Measurements from ENCODE around the gene AVP. TPM values are rescaled to one million over a fixed set of nuclear protein-coding genes. Genes with fewer than 3 reads are reported as not detected.
"Not testable (repeated sequence)": the region's sequence is repeated elsewhere in the genome, so short reads cannot be mapped to it uniquely, and the experiment has no call there.

Gene AVP
- polyA plus RNA-seq, 3 donors = 0.25 TPM; not detected in 2

- 41 to 56% (median 52%) methylated on average over 10 of the region's 10 CpGs for WGBS, 3 donors
- H3K27ac ChIP-seq (ENCODE audit: low read depth, low read length) = no peak overlapping the region
These were observed 9.4 kb upstream of the AVP start for GRCh38 chr20:3093861-3094361.

- 5 to 8% (median 8%) methylated on average over 52 to 81 of the region's 81 CpGs for WGBS, 3 donors
These were observed 8.3 kb upstream of the AVP start for GRCh38 chr20:3092611-3093379.

DNA sequence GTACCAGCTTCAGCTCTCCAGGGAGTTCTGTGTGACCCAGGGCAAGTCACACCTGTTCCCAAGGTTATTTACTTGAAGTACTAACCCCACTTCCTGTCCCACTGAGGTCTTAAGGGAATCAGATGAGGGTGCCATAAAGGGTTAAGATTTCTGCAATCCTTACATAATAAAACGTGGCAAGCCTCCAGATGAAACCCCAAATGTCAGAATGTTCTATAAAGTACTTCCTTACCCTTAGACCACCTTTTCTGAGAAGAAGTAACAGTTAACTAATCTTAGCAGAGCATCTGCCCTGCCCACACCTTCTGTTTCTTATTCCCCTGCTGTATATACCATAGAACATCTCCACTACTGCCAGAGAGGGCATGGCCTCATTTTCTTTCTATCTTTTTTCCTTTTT, 6.0 kb upstream of the AVP start:
- no peak overlapping the region for H3K27ac ChIP-seq (ENCODE audit: low read depth, low read length)
- WGBS, 3 donors = 0 to 4% (median 0%) methylated on average over 1 of the region's 1 CpG

More at GRCh38 chr20:3092611-3093379, 8.3 kb upstream of the AVP start:
- H3K27ac ChIP-seq (ENCODE audit: low read depth, low read length) = no peak overlapping the region

GRCh38 chr20:3088031-3088430, 3.5 kb upstream of the AVP start:
- WGBS, 3 donors = 78 to 87% (median 82%) methylated on average over 7 of the region's 7 CpGs
- no peak overlapping the region for H3K27ac ChIP-seq (ENCODE audit: low read depth, low read length)

GRCh38 chr20:3085571-3086072, 1.1 kb upstream of the AVP start:
- no peak overlapping the region for H3K27ac ChIP-seq (ENCODE audit: low read depth, low read length)
- 95 to 98% (median 97%) methylated on average over 8 of the region's 8 CpGs for WGBS, 3 donors

DNA sequence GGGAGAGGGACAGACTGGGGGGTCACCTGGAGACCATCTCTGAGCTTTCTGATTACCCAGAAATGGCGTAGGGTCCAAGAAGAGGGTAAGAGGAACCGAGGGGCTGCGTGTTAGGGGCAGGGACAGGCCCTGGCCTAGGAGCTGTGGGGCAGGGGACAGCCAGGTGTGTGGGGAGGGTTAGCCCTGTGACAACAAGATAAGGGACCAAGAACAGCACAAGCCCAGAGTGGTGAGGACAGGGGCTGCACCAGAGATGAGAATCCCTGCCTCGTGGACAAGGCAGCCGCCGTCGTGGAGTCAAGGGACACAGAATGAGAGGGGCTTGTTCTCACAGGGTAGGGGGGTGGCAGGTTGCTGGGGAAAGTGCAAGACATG, 449 bp upstream of the AVP start:
- 81 to 85% (median 83%) methylated on average over 7 of the region's 7 CpGs for WGBS, 3 donors
- H3K27ac ChIP-seq (ENCODE audit: low read depth, low read length) = no peak overlapping the region

- H3K27ac ChIP-seq (ENCODE audit: low read depth, low read length) = no peak overlapping the region
- WGBS, 3 donors = 10 to 19% (median 13%) methylated on average over 54 to 76 of the region's 76 CpGs
These were observed 1.3 kb downstream of the AVP start for GRCh38 chr20:3082955-3083952.

GRCh38 chr20:3082306-3082951, 2.1 kb downstream of the AVP start:
- H3K27ac ChIP-seq (ENCODE audit: low read depth, low read length) = no peak overlapping the region
- WGBS, 3 donors = 3 to 6% (median 5%) methylated on average over 46 to 70 of the region's 71 CpGs

- H3K27ac ChIP-seq (ENCODE audit: low read depth, low read length) = no peak overlapping the region
- WGBS, 3 donors = 77 to 95% (median 82%) methylated on average over 11 of the region's 11 CpGs
These were observed 2.9 kb downstream of the AVP start for GRCh38 chr20:3081641-3082040.

DNA sequence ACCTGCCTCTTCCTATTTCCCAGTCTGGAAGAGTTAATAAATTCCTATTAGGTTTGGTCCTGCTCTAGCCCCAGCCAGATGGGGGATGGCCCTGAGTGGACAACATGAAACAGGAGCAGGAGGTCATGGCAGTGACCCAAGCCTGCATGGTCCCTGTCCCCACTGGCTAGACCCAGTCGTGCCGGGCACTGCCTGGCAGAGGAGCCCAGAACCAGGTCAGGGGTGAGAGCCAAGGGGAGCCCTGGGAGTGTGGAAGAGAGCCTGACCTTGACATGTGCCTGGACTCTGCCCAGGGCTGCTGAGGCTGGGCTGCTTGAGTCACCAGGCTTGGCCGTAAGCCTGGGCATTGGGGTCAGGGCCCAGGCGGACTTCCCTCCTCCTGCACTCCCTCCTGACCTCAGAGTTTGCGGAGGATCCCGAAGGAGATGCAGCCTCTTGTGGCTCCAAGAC, 3.6 kb downstream of the AVP start:
- no peak overlapping the region for H3K27ac ChIP-seq (ENCODE audit: low read depth, low read length)
- WGBS, 3 donors = 30 to 47% (median 38%) methylated on average over 6 of the region's 6 CpGs

- 57 to 82% (median 66%) methylated on average over 4 of the region's 4 CpGs for WGBS, 3 donors
- H3K27ac ChIP-seq (ENCODE audit: low read depth, low read length) = no peak overlapping the region
These were observed 6.8 kb downstream of the AVP start for GRCh38 chr20:3077618-3078134.

- 74 to 84% (median 79%) methylated on average over 6 of the region's 6 CpGs for WGBS, 3 donors
- not testable (repeated sequence) for H3K27ac ChIP-seq (ENCODE audit: low read depth, low read length)
These were observed 9.2 kb downstream of the AVP start for GRCh38 chr20:3075315-3075714.

DNA sequence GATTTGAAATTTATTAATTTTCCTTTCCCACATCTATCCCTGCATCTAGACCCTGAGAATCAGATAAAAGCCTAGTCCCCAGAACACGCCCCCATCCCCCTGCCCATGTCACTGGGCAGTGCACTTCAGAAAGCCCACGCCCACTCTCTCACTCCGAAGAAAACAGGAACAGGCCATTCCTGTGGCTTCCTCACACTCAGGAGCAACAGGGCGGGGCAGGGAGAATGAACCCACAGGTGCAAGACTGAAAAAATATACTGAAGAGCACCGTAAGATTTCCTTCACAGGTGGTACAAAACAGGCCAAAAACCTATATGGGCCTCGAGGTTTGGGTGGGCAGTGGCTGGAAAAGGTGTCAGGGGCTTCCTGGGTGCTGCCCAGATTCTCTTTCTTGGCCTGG, 9.7 kb downstream of the AVP start:
- no peak overlapping the region for H3K27ac ChIP-seq (ENCODE audit: low read depth, low read length)
- WGBS, 3 donors = 47 to 71% (median 61%) methylated on average over 6 of the region's 6 CpGs

GRCh38 chr20:3073251-3073643, 11.3 kb downstream of the AVP start:
- H3K27ac ChIP-seq (ENCODE audit: low read depth, low read length) = not testable (repeated sequence)
- 87 to 91% (median 90%) methylated on average over 8 of the region's 8 CpGs for WGBS, 3 donors

- WGBS, 3 donors = 72 to 81% (median 78%) methylated on average over 21 to 22 of the region's 22 CpGs
- no peak overlapping the region for H3K27ac ChIP-seq (ENCODE audit: low read depth, low read length)
These were observed 11.8 kb downstream of the AVP start for GRCh38 chr20:3072530-3073250.

- WGBS, 3 donors = 8 to 10% (median 9%) methylated on average over 87 to 95 of the region's 95 CpGs
- no peak within 1 kb of the TSS for H3K27ac ChIP-seq (ENCODE audit: low read depth, low read length)
These were observed 12.7 kb downstream of the AVP start, which contains the start of gene OXT for GRCh38 chr20:3071610-3072529. Gene OXT (plus strand): TSS chr20:3071620. CDS start chr20:3071656, 36 bp downstream.

- WGBS, 3 donors = 67 to 75% (median 71%) methylated on average over 16 of the region's 16 CpGs
- H3K27ac ChIP-seq (ENCODE audit: low read depth, low read length) = no peak overlapping the region
These were observed 13.3 kb downstream of the AVP start for GRCh38 chr20:3071266-3071609.
